Activated CD8-positive, alpha-beta T cell treated with anti-CD3 and anti-CD28 coated beads for 36 hours (primary cell): ENCODE results near the gene CIAO3. TPM values are rescaled to one million over a fixed set of nuclear protein-coding genes. Genes with fewer than 3 reads are reported as not detected.
A peak's percentile ranks its signal among the peaks of the same experiment; 100 is the strongest.
"Not testable (repeated sequence)": the region's sequence is repeated elsewhere in the genome, so short reads cannot be mapped to it uniquely, and the experiment has no call there.

ENCODE experiments used
- ATAC-seq: fragments of 200-7000 bp; cut with Tn5 transposase; one replicate; pipeline ENCODE4 v1.10.0; 2021; ENCODE audit warnings: mild to moderate bottlenecking, moderate library complexity
- CTCF ChIA-PET: fragments of 350-600 bp; sonication (Branson Sonifier 250); formaldehyde crosslinking; loops from one replicate; lab custom pipeline; 2021; ENCODE audit warnings: antibody characterized with exemption; lab: Charles Lee
- POLR2A ChIA-PET: fragments of 350-600 bp; sonication (Branson Sonifier 250); formaldehyde crosslinking; loops from one replicate; lab custom pipeline; 2021; ENCODE audit warnings: antibody characterized with exemption; lab: Charles Lee
- DNase-seq: peaks from one replicate; pipeline ENCODE4 v3.0.0-alpha.2; 2020
- H3K27ac Mint-ChIP-seq: one replicate; pipeline ENCODE4 v1.8.0; 2021; ENCODE audit warnings: mild to moderate bottlenecking, mixed read lengths
- H3K27me3 Mint-ChIP-seq: one replicate; pipeline ENCODE4 v1.8.0; 2021; ENCODE audit warnings: mixed read lengths
- H3K36me3 Mint-ChIP-seq: one replicate; pipeline ENCODE4 v1.8.0; 2021; ENCODE audit warnings: low read depth, mixed read lengths
- H3K4me1 Mint-ChIP-seq: one replicate; pipeline ENCODE4 v1.8.0; 2021; ENCODE audit warnings: low read depth, mixed read lengths
- H3K4me3 Mint-ChIP-seq: one replicate; pipeline ENCODE4 v1.8.0; 2021; ENCODE audit warnings: mild to moderate bottlenecking, moderate library complexity, mixed read lengths
- H3K9me3 Mint-ChIP-seq: one replicate; pipeline ENCODE4 v1.8.0; 2021; ENCODE audit warnings: mixed read lengths
- CTCF ChIP-seq: fragments of 200-600 bp; IDR thresholded peaks from one replicate; pipeline ENCODE4 v1.8.0; 2022; ENCODE audit warnings: antibody characterized with exemption, mild to moderate bottlenecking
- intact Hi-C: fragments of 100-400 bp; cut with micrococcal nuclease; formaldehyde crosslinking; loops from one replicate; pipeline ENCODE4 v1.10.0; 2022
- total RNA-seq, 2 experiments: library from RNA; stranded (reverse); gene quantifications; one replicate each; pipeline ENCODE4 v1.2.3, GENCODE V29; 2021

Gene CIAO3
- total RNA-seq, 2 experiments from 2014 or later, result 21.3 to 25.0 TPM

- CTCF ChIA-PET, result interaction anchor here (1.0 kb wide), 1 partner anchor 20 kb away, joined by 3 read pairs; no protein-coding TSS in a partner anchor
- no peaks in the 10 kb centered on the region for H3K9me3 Mint-ChIP-seq
- no peak overlapping the region for H3K4me3 Mint-ChIP-seq
These were observed 48.3 kb downstream of the CIAO3 start for GRCh38 chr16:692356-693108.

GRCh38 chr16:691242-691641, 49.6 kb downstream of the CIAO3 start:
- H3K9me3 Mint-ChIP-seq, DNase-seq, H3K36me3 Mint-ChIP-seq, POLR2A ChIA-PET, H3K27me3 Mint-ChIP-seq, CTCF ChIA-PET, intact Hi-C loops, ATAC-seq: not testable (repeated sequence)
- Mint-ChIP-seq H3K4me3 (peak overlapping the region; percentile 86), H3K27ac (peak overlapping the region; percentile 81), H3K4me1 (peaks cover 30% of the 10 kb centered on the region)

More at GRCh38 chr16:692356-693108, 48.3 kb downstream of the CIAO3 start:
- intact Hi-C loops, result no loop called here
- POLR2A ChIA-PET, result interaction anchor here (0.8 to 1.5 kb wide), 4 partner anchors 8 to 33 kb away, joined by 3 to 5 read pairs (median 4); partner anchors contain the start of genes CCDC78 and JMJD8
- Mint-ChIP-seq H3K27ac (no peak overlapping the region), H3K27me3 (peaks cover 4% of the 10 kb centered on the region), H3K4me1 (peaks cover 31% of the 10 kb centered on the region), H3K36me3 (no peaks in the 10 kb centered on the region)
- no peak for ATAC-seq
- TF ChIP-seq CTCF, result no peak
- no peak for DNase-seq

GRCh38 chr16:689175-689897, 51.5 kb downstream of the CIAO3 start:
- peak overlapping the region; percentile 81 for H3K27ac Mint-ChIP-seq
- ChIA-PET POLR2A (interaction anchor here (0.9 to 3.3 kb wide), 9 partner anchors 8 to 98 kb away, joined by 3 to 16 read pairs (median 5); partner anchors contain the start of genes RHBDL1 and STUB1), CTCF (interaction anchor here (1.0 to 1.2 kb wide), 4 partner anchors 21 to 96 kb away, joined by 3 read pairs; partner anchors contain the start of gene RHOT2)
- peaks cover 6% of the 10 kb centered on the region for H3K36me3 Mint-ChIP-seq
- no peaks in the 10 kb centered on the region for H3K9me3 Mint-ChIP-seq
- intact Hi-C loops, result no loop called here
- no peaks in the 10 kb centered on the region for H3K27me3 Mint-ChIP-seq
- TF ChIP-seq CTCF, result no peak
- H3K4me3 Mint-ChIP-seq, result peak overlapping the region; percentile 86
- ATAC-seq, result no peak
- DNase-seq, result no peak
- peaks cover 35% of the 10 kb centered on the region for H3K4me1 Mint-ChIP-seq

GRCh38 chr16:687499-687898, 53.3 kb downstream of the CIAO3 start:
- no peak overlapping the region for H3K4me3 Mint-ChIP-seq
- no peak for ATAC-seq
- peaks cover 15% of the 10 kb centered on the region for H3K36me3 Mint-ChIP-seq
- intact Hi-C loops, result no loop called here
- no peak for DNase-seq
- no peaks in the 10 kb centered on the region for H3K27me3 Mint-ChIP-seq
- ChIA-PET POLR2A (interaction anchor here (1.1 kb wide), 1 partner anchor 19 kb away, joined by 3 read pairs; no protein-coding TSS in a partner anchor), CTCF (interaction anchor here (1.0 to 1.1 kb wide), 2 partner anchors 33 to 98 kb away, joined by 3 read pairs; no protein-coding TSS in a partner anchor)
- no peak overlapping the region for H3K27ac Mint-ChIP-seq
- TF ChIP-seq CTCF, result no peak
- H3K4me1 Mint-ChIP-seq, result peaks cover 45% of the 10 kb centered on the region
- H3K9me3 Mint-ChIP-seq, result no peaks in the 10 kb centered on the region

GRCh38 chr16:686459-687260, 54.1 kb downstream of the CIAO3 start:
- POLR2A ChIA-PET, result interaction anchor here (1.1 to 1.3 kb wide), 2 partner anchors 20 to 39 kb away, joined by 3 read pairs; no protein-coding TSS in a partner anchor
- Mint-ChIP-seq H3K9me3 (no peaks in the 10 kb centered on the region), H3K27ac (no peak overlapping the region), H3K27me3 (no peaks in the 10 kb centered on the region), H3K36me3 (peaks cover 21% of the 10 kb centered on the region), H3K4me3 (no peak overlapping the region), H3K4me1 (peaks cover 52% of the 10 kb centered on the region)
- CTCF ChIA-PET, result interaction anchor here (0.5 to 1.2 kb wide), 3 partner anchors 9 to 54 kb away, joined by 3 read pairs; partner anchors contain the start of genes CIAO3 and RHBDL1
- DNase-seq (no peak), ATAC-seq (no peak)
- no peak for TF ChIP-seq CTCF
- intact Hi-C loops, result no loop called here
